BLaER1 treated with 17β-estradiol and CSF1 and Interleukin-3, amounts not matched to agents 10 nM and 100 nM (cell line): ENCODE results near the gene FAM20B.
A peak's percentile ranks its signal among the peaks of the same experiment; 100 is the strongest.
"Not testable (repeated sequence)": the region's sequence is repeated elsewhere in the genome, so short reads cannot be mapped to it uniquely, and the experiment has no call there.

Experiments
- H3K27ac ChIP-seq, 11 experiments: shearing (Covaris generic); formaldehyde crosslinking; 2 replicates each; pipeline ENCODE4 v1.8.1; 2022
- H3K27me3 ChIP-seq, 11 experiments: shearing (Covaris generic); formaldehyde crosslinking; 2 replicates each; pipeline ENCODE4 v1.8.1; 2022
- H3K36me3 ChIP-seq, 11 experiments: shearing (Covaris generic); formaldehyde crosslinking; 2 replicates each; pipeline ENCODE4 v1.8.1; 2022
- H3K4me1 ChIP-seq, 10 experiments: shearing (Covaris generic); formaldehyde crosslinking; 2 replicates each; pipeline ENCODE4 v1.8.1; 2022
- H3K4me2 ChIP-seq, 11 experiments: shearing (Covaris generic); formaldehyde crosslinking; 2 replicates each; pipeline ENCODE4 v1.8.1; 2022
- H3K4me3 ChIP-seq, 10 experiments: shearing (Covaris generic); formaldehyde crosslinking; 2 replicates each; pipeline ENCODE4 v1.8.1; 2022
- H3K9ac ChIP-seq, 11 experiments: shearing (Covaris generic); formaldehyde crosslinking; 2 replicates each; pipeline ENCODE4 v1.8.1; 2022
- H3K9me3 ChIP-seq, 11 experiments: shearing (Covaris generic); formaldehyde crosslinking; replicated peaks in 1 of 11; 2 replicates each; pipeline ENCODE4 v1.8.1; 2022
- H4K20me1 ChIP-seq, 11 experiments: shearing (Covaris generic); formaldehyde crosslinking; 2 replicates each; pipeline ENCODE4 v1.8.1; 2022
- Cebpa-rat ChIP-seq, 11 experiments: shearing (Covaris generic); IDR thresholded peaks; 2 replicates each; pipeline ENCODE4 v1.8.1; 2022

FAM20B gene, protein sequence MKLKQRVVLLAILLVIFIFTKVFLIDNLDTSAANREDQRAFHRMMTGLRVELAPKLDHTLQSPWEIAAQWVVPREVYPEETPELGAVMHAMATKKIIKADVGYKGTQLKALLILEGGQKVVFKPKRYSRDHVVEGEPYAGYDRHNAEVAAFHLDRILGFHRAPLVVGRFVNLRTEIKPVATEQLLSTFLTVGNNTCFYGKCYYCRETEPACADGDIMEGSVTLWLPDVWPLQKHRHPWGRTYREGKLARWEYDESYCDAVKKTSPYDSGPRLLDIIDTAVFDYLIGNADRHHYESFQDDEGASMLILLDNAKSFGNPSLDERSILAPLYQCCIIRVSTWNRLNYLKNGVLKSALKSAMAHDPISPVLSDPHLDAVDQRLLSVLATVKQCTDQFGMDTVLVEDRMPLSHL

DNA sequence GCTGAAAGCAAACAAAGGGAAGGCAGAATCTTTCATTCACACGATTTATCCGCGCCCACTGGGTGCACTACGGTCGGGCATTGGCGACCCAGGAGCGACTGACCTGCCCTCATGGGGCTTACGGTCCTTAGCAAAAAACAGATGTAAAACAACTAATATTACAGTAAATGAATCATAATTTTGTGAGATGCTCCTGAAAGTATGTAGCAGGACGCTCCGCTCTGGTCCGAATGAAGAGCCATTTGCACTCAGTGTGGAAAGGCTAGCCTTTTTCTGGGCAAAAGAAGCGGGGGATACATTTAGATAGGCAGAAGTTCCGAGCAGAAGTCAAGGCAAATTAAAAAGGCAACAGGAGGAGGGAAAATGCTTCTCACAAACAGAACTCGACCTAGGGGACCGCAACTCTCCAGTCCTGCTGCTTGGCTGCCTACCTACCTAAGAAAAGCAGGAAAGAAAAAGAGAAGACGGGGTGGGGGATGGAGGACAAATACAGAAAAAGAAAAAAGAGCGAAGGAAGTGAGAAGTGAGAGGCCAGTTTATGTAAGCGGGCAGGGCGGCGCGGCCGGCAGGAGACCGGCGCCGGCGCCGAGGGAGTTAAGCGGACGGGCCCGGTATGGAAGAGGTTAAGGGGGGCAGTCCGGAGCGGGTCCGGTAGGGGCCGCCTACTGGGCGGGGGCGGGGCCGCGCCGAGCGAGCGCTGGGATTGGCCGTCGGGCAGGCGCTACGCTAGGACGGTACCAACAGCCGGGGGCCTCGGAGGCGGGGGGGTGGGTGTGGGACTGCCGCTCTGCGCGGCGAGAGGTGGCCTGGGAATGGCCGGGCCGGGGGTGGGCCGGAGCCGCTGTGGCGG lies at the start of gene FAM20B:
TSS of gene FAM20B (plus strand) at position 770 of the 850 bp plus-strand sequence. CDS start 17,954 bp downstream, outside the sequence.
- no peak for TF ChIP-seq Cebpa-rat (IDR thresholded peaks at IDR 0.05)
- Histone ChIP-seq H4K20me1 (peaks cover 0 to 37% (median 17%) of the 10 kb centered on the region in 11 experiments; a peak in 18 of 22 replicates), H3K27ac (peak within 1 kb of the TSS; percentile 94 to 99 (median 97)), H3K9me3 (no peaks in the 10 kb centered on the region), H3K4me3 (peak within 1 kb of the TSS; percentile 82 to 99 (median 94)), H3K4me2 (peak within 1 kb of the TSS; percentile 81 to 93 (median 86)), H3K9ac (peak within 1 kb of the TSS; percentile 94 to 99 (median 98)), H3K27me3 (no peaks in the 10 kb centered on the region), H3K4me1 (peaks cover 22 to 56% (median 38%) of the 10 kb centered on the region in 10 experiments), H3K36me3 (no peaks in the 10 kb centered on the region)

DNA sequence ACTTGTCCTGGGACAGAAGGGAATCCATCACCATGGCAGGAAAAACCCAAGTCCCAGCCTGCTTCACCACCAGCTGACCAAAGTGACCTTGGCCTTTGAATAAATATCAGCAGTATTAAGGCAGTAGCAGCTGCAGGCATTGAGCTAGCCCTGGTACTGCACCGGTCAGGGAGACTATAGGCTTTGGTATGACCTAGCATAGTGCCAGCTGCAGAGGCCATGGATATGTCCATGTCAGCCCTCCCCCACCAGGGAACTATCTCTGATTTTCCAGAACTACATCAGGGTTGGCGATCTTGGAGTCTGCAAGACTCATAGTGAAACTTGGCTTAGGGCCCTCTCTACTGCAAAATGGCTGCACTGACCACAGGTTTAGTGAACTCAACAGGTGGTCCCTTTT lies 49.2 kb upstream of the FAM20B start:
- TF ChIP-seq Cebpa-rat (IDR thresholded peaks at IDR 0.05): no peak
- no peak overlapping the region for H3K4me2 ChIP-seq

DNA sequence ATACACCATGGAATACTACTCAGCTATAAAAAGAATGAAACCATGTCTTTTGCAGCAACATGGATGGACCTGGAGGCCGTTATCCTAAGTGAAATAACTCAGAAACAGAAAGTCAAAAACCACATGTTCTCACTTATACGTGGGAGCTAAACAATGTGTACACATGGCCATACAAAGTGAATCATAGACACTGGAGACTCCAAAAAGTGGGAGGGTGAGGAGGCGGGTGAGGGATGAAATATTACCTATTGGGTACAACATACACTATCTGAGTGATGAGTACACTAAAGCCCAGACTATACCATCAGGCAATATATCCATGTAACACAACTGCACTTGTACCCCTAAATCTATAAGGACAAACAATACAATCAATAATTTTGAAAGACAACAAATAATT lies 39.5 kb upstream of the FAM20B start:
- no peaks in the 10 kb centered on the region for H4K20me1 ChIP-seq
- H3K4me2 ChIP-seq: no peak overlapping the region
- peaks cover 0 to under 1% (median 0%) of the 10 kb centered on the region in 11 experiments; a peak in 1 of 22 replicates for H3K9me3 ChIP-seq
- no peak overlapping the region for H3K27ac ChIP-seq
- H3K4me1 ChIP-seq: no peaks in the 10 kb centered on the region
- H3K9ac ChIP-seq: no peak overlapping the region
- H3K4me3 ChIP-seq: no peak overlapping the region
- no peaks in the 10 kb centered on the region for H3K27me3 ChIP-seq
- no peaks in the 10 kb centered on the region for H3K36me3 ChIP-seq
- TF ChIP-seq Cebpa-rat (IDR thresholded peaks at IDR 0.05): no peak

More for the DNA sequence above, 49.2 kb upstream of the FAM20B start:
- no peak overlapping the region for H3K4me3 ChIP-seq
- no peaks in the 10 kb centered on the region; a peak in 1 of 22 replicates for H3K36me3 ChIP-seq
- no peaks in the 10 kb centered on the region for H4K20me1 ChIP-seq
- H3K27ac ChIP-seq: no peak overlapping the region
- peaks cover 9 to 20% (median 18%) of the 10 kb centered on the region in 10 experiments; a peak in 18 of 20 replicates for H3K4me1 ChIP-seq
- H3K27me3 ChIP-seq: no peaks in the 10 kb centered on the region
- H3K9me3 ChIP-seq: peaks cover 59 to 70% (median 61%) of the 10 kb centered on the region in 11 experiments
- H3K9ac ChIP-seq: no peak overlapping the region

DNA sequence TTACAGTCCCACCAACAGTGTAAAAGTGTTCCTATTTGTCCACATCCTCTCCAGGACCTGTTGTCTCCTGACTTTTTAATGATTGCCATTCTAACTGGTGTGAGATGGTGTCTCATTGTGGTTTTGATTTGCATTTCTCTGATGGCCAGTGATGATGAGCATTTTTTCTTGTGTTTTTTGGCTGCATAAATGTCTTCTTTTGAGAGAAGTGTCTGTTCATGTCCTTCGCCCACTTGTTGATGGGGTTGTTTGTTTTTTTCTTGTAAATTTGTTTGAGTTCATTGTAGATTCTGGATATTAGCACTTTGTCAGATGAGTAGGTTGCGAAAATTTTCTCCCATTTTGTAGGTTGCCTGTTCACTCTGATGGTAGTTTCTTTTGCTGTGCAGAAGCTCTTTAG lies 37.5 kb upstream of the FAM20B start:
- H3K36me3 ChIP-seq, H3K4me3 ChIP-seq, H3K4me1 ChIP-seq, H3K27me3 ChIP-seq, H3K9me3 ChIP-seq, H3K9ac ChIP-seq, H3K27ac ChIP-seq, H3K4me2 ChIP-seq, H4K20me1 ChIP-seq: not testable (repeated sequence)

DNA sequence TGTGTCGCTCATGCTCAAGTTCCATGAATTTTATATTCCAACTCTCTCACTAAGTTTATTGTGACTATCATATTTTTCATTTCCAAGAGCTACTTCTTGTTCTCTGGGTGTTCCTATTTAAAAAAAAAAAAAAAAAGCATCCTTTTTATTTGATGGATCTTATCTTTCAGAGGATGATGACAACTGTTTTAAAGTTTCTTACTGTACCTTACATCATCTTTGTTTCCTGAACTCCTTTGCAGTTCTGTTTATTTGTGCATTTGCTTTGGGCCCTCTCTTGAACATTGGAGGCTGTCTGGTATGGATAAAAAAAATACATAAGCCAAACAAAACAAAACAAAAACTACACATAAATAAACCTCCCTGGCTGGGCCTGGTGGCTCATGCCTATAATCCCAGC lies 32.1 kb upstream of the FAM20B start:
- H3K4me2 ChIP-seq: no peak overlapping the region
- H3K36me3 ChIP-seq: no peaks in the 10 kb centered on the region
- no peaks in the 10 kb centered on the region for H4K20me1 ChIP-seq
- no peak overlapping the region for H3K4me3 ChIP-seq
- H3K27ac ChIP-seq: no peak overlapping the region
- peaks cover 27 to 41% (median 37%) of the 10 kb centered on the region in 11 experiments for H3K9me3 ChIP-seq
- no peaks in the 10 kb centered on the region for H3K27me3 ChIP-seq
- TF ChIP-seq Cebpa-rat (IDR thresholded peaks at IDR 0.05): no peak
- no peak overlapping the region for H3K9ac ChIP-seq
- no peaks in the 10 kb centered on the region for H3K4me1 ChIP-seq

DNA sequence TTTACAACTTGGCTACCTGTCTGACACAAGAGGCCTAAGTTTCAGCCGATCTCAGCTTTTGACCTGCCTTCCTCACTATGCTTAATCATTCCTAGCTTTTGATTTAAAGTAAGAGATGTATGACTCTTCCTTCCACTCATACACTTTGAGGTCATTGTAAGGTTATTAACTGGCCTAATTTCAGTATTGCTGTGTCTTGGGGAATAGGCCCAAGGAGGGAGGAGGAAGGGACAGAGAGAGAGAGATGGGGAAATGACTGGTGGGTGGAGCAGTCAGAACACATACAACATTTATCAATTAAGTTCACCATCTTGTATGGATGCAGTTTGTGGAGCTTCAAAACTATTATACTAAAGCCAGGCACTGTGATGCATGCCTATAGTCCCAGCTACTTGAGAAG lies 28.3 kb upstream of the FAM20B start:
- Histone ChIP-seq H3K4me3 (no peak overlapping the region), H3K27ac (no peak overlapping the region), H3K4me1 (no peaks in the 10 kb centered on the region), H3K36me3 (no peaks in the 10 kb centered on the region), H3K27me3 (no peaks in the 10 kb centered on the region), H3K9ac (no peak overlapping the region), H4K20me1 (no peaks in the 10 kb centered on the region), H3K4me2 (no peak overlapping the region), H3K9me3 (peaks cover 27 to 41% (median 37%) of the 10 kb centered on the region in 11 experiments)
- no peak for TF ChIP-seq Cebpa-rat (IDR thresholded peaks at IDR 0.05)

DNA sequence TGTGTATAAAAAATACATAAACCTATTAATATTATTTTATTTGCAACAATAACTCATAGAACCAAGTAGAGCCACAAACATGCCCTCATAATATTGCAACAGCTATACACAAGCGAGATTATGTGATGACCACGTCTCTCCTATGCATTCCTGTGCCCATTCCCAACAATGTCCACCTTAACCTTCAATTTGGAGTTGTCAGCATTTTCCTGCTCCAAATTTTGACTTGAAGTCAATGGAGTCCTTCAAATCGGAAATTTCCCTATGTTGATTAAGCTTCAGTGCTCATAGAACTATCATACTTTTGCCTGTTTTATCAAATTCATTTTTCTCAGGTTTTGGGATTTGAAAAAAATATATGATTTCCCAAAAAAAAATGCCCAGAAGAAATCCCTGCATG lies 27.4 kb upstream of the FAM20B start:
- Histone ChIP-seq H3K4me1 (peaks cover 0 to 4% (median 0%) of the 10 kb centered on the region in 10 experiments; a peak in 2 of 20 replicates), H3K4me3 (no peak overlapping the region), H3K36me3 (no peaks in the 10 kb centered on the region), H3K9ac (no peak overlapping the region), H3K27ac (no peak overlapping the region), H3K27me3 (no peaks in the 10 kb centered on the region), H4K20me1 (no peaks in the 10 kb centered on the region), H3K9me3 (peaks cover 27 to 40% (median 36%) of the 10 kb centered on the region in 11 experiments), H3K4me2 (no peak overlapping the region)
- no peak for TF ChIP-seq Cebpa-rat (IDR thresholded peaks at IDR 0.05)

DNA sequence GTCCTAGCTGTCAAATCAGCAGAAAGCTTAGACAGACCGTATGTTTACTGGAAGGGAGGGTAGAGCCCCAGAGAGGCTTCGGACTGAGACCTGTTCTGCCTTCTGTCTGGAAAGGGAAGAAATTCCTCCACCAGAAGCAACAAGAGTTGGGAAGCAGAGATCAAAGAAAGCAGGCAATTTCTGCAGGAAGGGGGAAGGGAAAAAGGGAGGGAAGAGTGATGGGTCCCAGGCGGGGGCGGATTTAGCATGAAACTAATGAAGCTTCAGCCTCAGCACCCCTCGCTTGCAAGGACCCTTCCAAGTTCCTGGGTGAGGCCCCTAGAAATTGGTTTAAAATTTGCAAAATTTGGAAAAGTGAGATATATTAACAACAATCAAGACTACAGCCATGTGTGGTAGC lies 26.6 kb upstream of the FAM20B start:
- no peaks in the 10 kb centered on the region for H3K36me3 ChIP-seq
- H3K4me2 ChIP-seq: no peak overlapping the region
- H3K9ac ChIP-seq: no peak overlapping the region
- H3K4me1 ChIP-seq: peaks cover 0 to 4% (median 1%) of the 10 kb centered on the region in 10 experiments; a peak in 5 of 20 replicates
- no peaks in the 10 kb centered on the region for H3K27me3 ChIP-seq
- TF ChIP-seq Cebpa-rat (IDR thresholded peaks at IDR 0.05): no peak
- no peak overlapping the region for H3K4me3 ChIP-seq
- no peak overlapping the region for H3K27ac ChIP-seq
- H3K9me3 ChIP-seq: peaks cover 23 to 33% (median 30%) of the 10 kb centered on the region in 11 experiments
- no peaks in the 10 kb centered on the region for H4K20me1 ChIP-seq

DNA sequence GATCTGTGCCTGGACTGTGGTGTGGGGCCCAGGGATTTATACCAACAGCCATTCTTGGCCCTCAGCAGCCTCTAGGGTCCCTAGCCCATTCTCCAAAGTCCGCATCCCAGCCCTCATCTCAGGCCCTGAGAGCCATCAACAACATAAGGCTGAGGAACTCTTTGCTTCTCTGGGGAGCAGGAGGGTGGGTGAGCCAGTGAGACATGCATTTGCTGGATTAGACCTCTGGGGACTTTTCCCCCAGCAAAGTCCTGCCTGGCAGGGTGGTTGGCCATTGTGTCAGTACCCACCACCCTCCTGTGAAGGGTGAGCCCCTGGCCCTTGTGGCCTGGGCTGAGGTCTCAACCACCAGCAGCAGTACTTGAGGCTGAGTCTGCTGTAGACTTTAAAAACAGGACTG lies 24.2 kb upstream of the FAM20B start:
- H4K20me1 ChIP-seq: no peaks in the 10 kb centered on the region
- H3K27me3 ChIP-seq: no peaks in the 10 kb centered on the region
- no peaks in the 10 kb centered on the region for H3K36me3 ChIP-seq
- H3K4me1 ChIP-seq: peaks cover 0 to 6% (median 4%) of the 10 kb centered on the region in 10 experiments; a peak in 5 of 20 replicates
- H3K27ac ChIP-seq: no peak overlapping the region
- no peak overlapping the region for H3K4me2 ChIP-seq
- no peak for TF ChIP-seq Cebpa-rat (IDR thresholded peaks at IDR 0.05)
- H3K9ac ChIP-seq: peak overlapping the region in 1 of 11 experiments; percentile 27; a peak in 1 of 22 replicates
- H3K9me3 ChIP-seq: peaks cover 0 to 10% (median 6%) of the 10 kb centered on the region in 11 experiments; a peak in 15 of 22 replicates
- no peak overlapping the region for H3K4me3 ChIP-seq

DNA sequence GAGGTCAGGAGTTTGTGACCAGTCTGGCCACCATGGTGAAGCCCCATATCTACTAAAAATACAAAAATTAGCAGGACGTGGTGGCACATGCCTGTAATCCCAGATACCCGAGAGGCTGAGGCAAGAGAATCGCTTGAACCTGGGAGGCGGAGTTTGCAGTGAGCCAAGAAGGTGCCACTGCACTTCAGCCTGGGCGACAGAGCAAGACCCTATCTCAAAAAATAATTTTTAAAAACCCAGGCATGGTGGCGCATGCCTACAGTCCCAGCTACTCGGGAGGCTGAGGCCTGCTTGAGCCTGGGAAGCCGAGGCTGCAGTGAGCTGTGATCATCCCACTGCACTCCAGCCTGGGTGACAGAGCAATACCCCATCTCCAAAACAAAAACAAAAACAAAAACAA lies 23.6 kb upstream of the FAM20B start:
- not testable (repeated sequence) for H3K36me3 ChIP-seq, H3K4me3 ChIP-seq, H3K4me1 ChIP-seq, H3K27ac ChIP-seq, H4K20me1 ChIP-seq, H3K9me3 ChIP-seq, H3K27me3 ChIP-seq, H3K9ac ChIP-seq, H3K4me2 ChIP-seq
